Endodermal cell (in vitro differentiated cells): ENCODE measurements around the gene GMPR. TPM values are rescaled to one million over a fixed set of nuclear protein-coding genes. Genes with fewer than 3 reads are reported as not detected.

Experiments used
- DNase-seq: peaks from one replicate; pipeline ENCODE4 v3.0.0-alpha.2; 2017
- H3K27ac ChIP-seq: 2 replicates; pipeline ENCODE4 v1.5.1; 2013; ENCODE audit warnings: mild to moderate bottlenecking, low read depth, low read length, moderate library complexity
- H3K27me3 ChIP-seq: 2 replicates; pipeline ENCODE4 v1.6.1; 2013; ENCODE audit warnings: mild to moderate bottlenecking, low read length, moderate library complexity; ENCODE audit not compliant: insufficient read depth, control insufficient read depth, poor library complexity, severe bottlenecking
- H3K36me3 ChIP-seq: 2 replicates; pipeline ENCODE4 v1.7.0; 2013; ENCODE audit warnings: mild to moderate bottlenecking, low read length, moderate library complexity; ENCODE audit not compliant: control insufficient read depth, insufficient read depth
- H3K4me1 ChIP-seq: one replicate; pipeline ENCODE4 v1.7.0; 2013; ENCODE audit warnings: low read length; ENCODE audit not compliant: control insufficient read depth, insufficient read depth
- H3K4me3 ChIP-seq: 2 replicates; pipeline ENCODE4 v1.5.1; 2013; ENCODE audit warnings: mild to moderate bottlenecking, low read length, moderate library complexity
- H3K9ac ChIP-seq: 2 replicates; pipeline ENCODE4 v1.6.1; 2013; ENCODE audit warnings: mild to moderate bottlenecking, low read length, moderate library complexity; ENCODE audit not compliant: poor library complexity, severe bottlenecking; ENCODE audit errors: extremely low read depth
- H3K9me3 ChIP-seq: 2 replicates; pipeline ENCODE4 v1.6.1; 2013; ENCODE audit warnings: mild to moderate bottlenecking, low read length, moderate library complexity; ENCODE audit not compliant: control insufficient read depth
- H3K27ac Mint-ChIP-seq: 2 replicates; pipeline ENCODE4 v1.8.0; 2020; ENCODE audit warnings: mixed read lengths
- H3K27me3 Mint-ChIP-seq: 2 replicates; pipeline ENCODE4 v1.8.0; 2021; ENCODE audit warnings: mild to moderate bottlenecking, mixed read lengths; ENCODE audit not compliant: insufficient read depth
- H3K36me3 Mint-ChIP-seq: 2 replicates; pipeline ENCODE4 v1.8.0; 2020; ENCODE audit warnings: low read depth, mixed read lengths
- H3K4me1 Mint-ChIP-seq: 2 replicates; pipeline ENCODE4 v1.8.0; 2020; ENCODE audit warnings: mixed read lengths
- H3K4me3 Mint-ChIP-seq: 2 replicates; pipeline ENCODE4 v1.8.0; 2020; ENCODE audit warnings: mild to moderate bottlenecking, moderate library complexity, mixed read lengths
- H3K9me3 Mint-ChIP-seq: 2 replicates; pipeline ENCODE4 v1.8.0; 2020; ENCODE audit warnings: mild to moderate bottlenecking, mixed read lengths
- WGBS, 2 experiments: methylation state at CpG; one replicate each; pipeline versions ENCODE4 v1.1.5 to v1.1.7; 2013; ENCODE audit warnings: missing lambda C conversion rate in 2 of 2, mixed read lengths in 1 of 2; ENCODE audit not compliant: insufficient coverage in 1 of 2, insufficient read length in 1 of 2; 5-methylcytosine and 5-hydroxymethylcytosine counted together
- total RNA-seq, 2 donors: library from RNA; stranded (reverse); fragmentation: NEBNext Ultra II Directional in 1 of 2; extraction: Animal tissue kit (Norgen Biotek cat#: 25700) in 1 of 2; gene quantifications; 2 replicates in 1 of 2; 3 replicates in 1 of 2; pipeline ENCODE4 v1.2.1, GENCODE V29; 2021
- TF ChIP-seq, protein P1 (sequence below): fragments of 200-600 bp; sonication (generic); conservative IDR thresholded peaks from 2 replicates; pipeline ENCODE4 v1.5.0; 2021; ENCODE audit warnings: antibody characterized with exemption, mild to moderate bottlenecking

Gene GMPR
- total RNA-seq, 2 donors from 2014 or later = 4.9 to 20.7 TPM

DNA sequence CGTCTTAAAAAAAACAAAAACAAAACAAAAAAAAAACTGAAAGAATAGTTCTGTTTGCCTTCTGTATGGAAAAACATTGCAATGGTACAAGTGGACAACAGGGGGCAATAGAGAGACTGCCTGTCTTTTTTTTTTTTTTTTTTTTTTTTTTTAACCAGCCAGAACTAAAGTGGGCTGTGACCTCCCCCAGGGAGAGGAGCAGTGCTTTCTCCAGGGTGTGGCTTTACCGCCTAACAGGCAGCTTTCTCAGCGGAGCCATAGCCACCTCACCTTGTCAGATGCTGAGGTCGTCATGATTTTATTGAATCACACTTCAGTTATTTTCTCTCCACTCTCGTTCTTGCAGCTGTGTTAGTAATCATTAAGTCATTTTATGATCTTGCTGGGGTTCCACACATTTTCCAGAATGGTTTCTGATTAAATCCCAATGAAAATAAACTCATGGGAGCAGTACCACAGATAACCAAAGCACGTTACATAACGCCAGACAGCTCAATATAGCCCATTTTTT, 78.4 kb downstream of the GMPR start:
- no peaks in the 10 kb centered on the region for H3K36me3 ChIP-seq
- H3K27ac ChIP-seq = no peak overlapping the region
- 50 to 51% methylated on average over 4 to 7 of the region's 7 CpGs for WGBS, 2 experiments
- no peaks in the 10 kb centered on the region for H3K27me3 ChIP-seq
- Mint-ChIP-seq H3K27ac (no peak overlapping the region), H3K36me3 (no peaks in the 10 kb centered on the region), H3K27me3 (no peaks in the 10 kb centered on the region), H3K9me3 (no peaks in the 10 kb centered on the region), H3K4me1 (peaks cover 7% of the 10 kb centered on the region), H3K4me3 (no peak overlapping the region)
- no peak overlapping the region for H3K9ac ChIP-seq
- peak; percentile 80 for DNase-seq
- no peak overlapping the region for H3K4me3 ChIP-seq
- H3K9me3 ChIP-seq = no peaks in the 10 kb centered on the region
- TF ChIP-seq, protein P1, sequence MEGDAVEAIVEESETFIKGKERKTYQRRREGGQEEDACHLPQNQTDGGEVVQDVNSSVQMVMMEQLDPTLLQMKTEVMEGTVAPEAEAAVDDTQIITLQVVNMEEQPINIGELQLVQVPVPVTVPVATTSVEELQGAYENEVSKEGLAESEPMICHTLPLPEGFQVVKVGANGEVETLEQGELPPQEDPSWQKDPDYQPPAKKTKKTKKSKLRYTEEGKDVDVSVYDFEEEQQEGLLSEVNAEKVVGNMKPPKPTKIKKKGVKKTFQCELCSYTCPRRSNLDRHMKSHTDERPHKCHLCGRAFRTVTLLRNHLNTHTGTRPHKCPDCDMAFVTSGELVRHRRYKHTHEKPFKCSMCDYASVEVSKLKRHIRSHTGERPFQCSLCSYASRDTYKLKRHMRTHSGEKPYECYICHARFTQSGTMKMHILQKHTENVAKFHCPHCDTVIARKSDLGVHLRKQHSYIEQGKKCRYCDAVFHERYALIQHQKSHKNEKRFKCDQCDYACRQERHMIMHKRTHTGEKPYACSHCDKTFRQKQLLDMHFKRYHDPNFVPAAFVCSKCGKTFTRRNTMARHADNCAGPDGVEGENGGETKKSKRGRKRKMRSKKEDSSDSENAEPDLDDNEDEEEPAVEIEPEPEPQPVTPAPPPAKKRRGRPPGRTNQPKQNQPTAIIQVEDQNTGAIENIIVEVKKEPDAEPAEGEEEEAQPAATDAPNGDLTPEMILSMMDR = peak; percentile 90
- peaks cover 7% of the 10 kb centered on the region for H3K4me1 ChIP-seq

DNA sequence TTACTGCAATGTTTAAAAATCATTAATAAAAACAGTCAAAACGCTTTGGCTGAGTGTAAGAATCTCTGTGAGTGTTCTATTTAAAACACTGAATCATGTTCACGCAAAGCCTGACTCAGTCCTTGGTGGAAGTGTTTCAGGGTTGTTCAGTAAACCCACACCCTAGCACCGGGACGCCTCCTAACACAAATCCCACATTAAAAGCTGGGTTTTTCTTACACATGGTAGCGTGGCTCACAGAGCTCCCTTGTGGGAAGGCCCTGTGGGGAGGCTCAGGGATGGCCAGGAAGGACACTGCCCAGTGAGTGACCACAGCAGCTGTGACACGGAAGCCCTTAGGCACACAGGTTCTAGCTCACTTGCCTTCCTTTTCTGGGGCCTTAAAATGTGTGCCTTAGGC, 80.2 kb downstream of the GMPR start:
- WGBS, 2 experiments = 89% methylated on average over 5 to 6 of the region's 6 CpGs
- no peak overlapping the region for H3K9ac ChIP-seq
- no peak overlapping the region for H3K27ac Mint-ChIP-seq

DNA sequence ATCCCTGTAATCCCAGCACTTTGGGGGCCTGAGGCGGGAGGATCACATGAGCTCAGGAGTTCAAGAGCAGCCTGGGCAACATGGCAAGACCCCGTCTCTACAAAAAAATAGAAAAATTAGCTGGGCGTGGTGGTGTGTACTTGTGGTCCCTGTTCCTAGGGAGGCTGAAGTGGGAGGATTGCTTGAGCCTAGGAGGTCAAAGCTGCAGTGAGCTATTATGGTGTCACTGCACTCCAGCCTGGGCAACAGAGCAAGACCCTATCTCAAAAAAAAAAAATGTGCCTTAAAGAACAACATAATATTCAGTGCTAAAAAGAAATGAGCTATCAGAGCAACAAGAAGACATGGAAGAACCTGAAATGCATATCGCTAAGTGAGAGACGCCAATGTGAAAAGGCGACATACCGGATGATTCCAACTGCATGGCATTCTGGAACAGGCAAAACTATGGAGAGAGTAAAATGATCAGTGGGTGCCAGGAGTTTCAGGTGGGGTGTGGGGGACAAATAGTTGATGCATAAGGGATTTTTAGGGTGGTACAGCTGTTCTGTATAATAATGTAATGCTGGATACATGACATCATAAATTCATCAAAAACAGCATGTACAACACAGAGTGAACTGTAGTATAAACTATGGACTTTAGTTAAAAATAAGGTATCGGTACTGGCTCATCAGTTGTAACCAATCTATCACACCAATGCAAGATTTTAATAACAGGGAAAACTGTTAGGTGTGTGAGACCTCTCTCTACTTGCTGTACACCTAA, 80.8 kb downstream of the GMPR start:
- H3K27ac Mint-ChIP-seq = no peak overlapping the region

More for the DNA sequence above, 80.2 kb downstream of the GMPR start:
- H3K36me3 ChIP-seq = no peaks in the 10 kb centered on the region
- no peaks in the 10 kb centered on the region for H3K27me3 Mint-ChIP-seq
- H3K4me1 ChIP-seq = peaks cover 9% of the 10 kb centered on the region
- no peak for DNase-seq
- TF ChIP-seq, protein P1 = no peak
- H3K27me3 ChIP-seq = no peaks in the 10 kb centered on the region
- no peak overlapping the region for H3K4me3 Mint-ChIP-seq
- H3K9me3 ChIP-seq = no peaks in the 10 kb centered on the region
- peaks cover 13% of the 10 kb centered on the region for H3K4me1 Mint-ChIP-seq
- H3K9me3 Mint-ChIP-seq = no peaks in the 10 kb centered on the region
- H3K36me3 Mint-ChIP-seq = no peaks in the 10 kb centered on the region
- no peak overlapping the region for H3K27ac ChIP-seq
- H3K4me3 ChIP-seq = no peak overlapping the region

More for the DNA sequence above, 80.8 kb downstream of the GMPR start:
- no peaks in the 10 kb centered on the region for H3K36me3 ChIP-seq
- H3K4me1 Mint-ChIP-seq = peaks cover 18% of the 10 kb centered on the region
- no peak overlapping the region for H3K9ac ChIP-seq
- H3K9me3 Mint-ChIP-seq = no peaks in the 10 kb centered on the region
- H3K27ac ChIP-seq = no peak overlapping the region
- no peaks in the 10 kb centered on the region for H3K27me3 ChIP-seq
- DNase-seq = no peak
- no peak overlapping the region for H3K4me3 ChIP-seq
- no peak overlapping the region for H3K4me3 Mint-ChIP-seq
- H3K36me3 Mint-ChIP-seq = no peaks in the 10 kb centered on the region
- TF ChIP-seq, protein P1 = no peak
- H3K9me3 ChIP-seq = no peaks in the 10 kb centered on the region
- H3K4me1 ChIP-seq = peaks cover 9% of the 10 kb centered on the region
- no peaks in the 10 kb centered on the region for H3K27me3 Mint-ChIP-seq
- WGBS, 2 experiments = 89 to 92% methylated on average over 7 to 8 of the region's 8 CpGs
